Pancreas (tissue), 10 donors: ENCODE measurements around the gene SNRPA. TPM values are rescaled to one million over a fixed set of nuclear protein-coding genes. Genes with fewer than 3 reads are reported as not detected.

Experiments used
- ATAC-seq, 4 donors: fragments of 200-7000 bp; cut with Tn5 transposase; one replicate each; pipeline versions ENCODE4 v1.8.0 to v1.9.1; 2020; ENCODE audit warnings: mild to moderate bottlenecking in 4 of 4, moderate library complexity in 4 of 4
- DNase-seq, 6 donors: peaks; one replicate each; pipeline ENCODE4 v3.0.0-alpha.2; 2020
- FAIRE-seq: peaks from 2 replicates; lab custom pipeline; 2012; peaks lifted over from hg19 to GRCh38; lab: Jason Lieb, UNC
- H3K27ac ChIP-seq, 4 donors: fragments of 200-600 bp; sonication (generic); 1 replicate in 3 of 4; 2 replicates in 1 of 4; pipeline versions ENCODE4 v1.5.0 to v1.8.0; 2020
- H3K27me3 ChIP-seq, 4 donors: fragments of 200-600 bp; one replicate each; pipeline ENCODE4 v1.8.0; 2021
- H3K36me3 ChIP-seq, 3 donors: fragments of 200-600 bp; sonication (generic) in 1 of 3; one replicate each; pipeline versions ENCODE4 v1.5.0 to v1.8.0; 2020 to 2021
- H3K4me1 ChIP-seq, 3 donors: fragments of 200-600 bp; one replicate each; pipeline ENCODE4 v1.8.0; 2021
- H3K4me3 ChIP-seq, 4 donors: fragments of 200-600 bp; sonication (generic) in 2 of 4; one replicate each; pipeline versions ENCODE4 v1.5.0 to v1.8.0; 2020 to 2021
- H3K9me3 ChIP-seq, 4 donors: fragments of 200-600 bp; one replicate each; pipeline ENCODE4 v1.8.0; 2021
- CTCF ChIP-seq, 4 donors: fragments of 200-600 bp; sonication (generic) in 3 of 4; IDR thresholded peaks; one replicate each; pipeline versions ENCODE4 v1.5.0 to v1.8.0; 2021; ENCODE audit warnings: antibody characterized with exemption in 4 of 4
- WGBS, 2 donors: extraction: QIAGEN DNeasy Blood & Tissue Kit; methylation state at CpG; one replicate each; pipeline ENCODE4 v1.1.7; 2013; 5-methylcytosine and 5-hydroxymethylcytosine counted together
- intact Hi-C, 3 donors: fragments of 100-400 bp; cut with DNase I; formaldehyde crosslinking; loops; one replicate each; pipeline versions ENCODE4 v1.11.1 to v1.14.2; 2022
- polyA plus RNA-seq, 2 donors: library from polyadenylated mRNA; stranded (reverse); fragments of 200-250 nt; gene quantifications; one replicate each; pipeline ENCODE4 v1.2.3, GENCODE V29; 2013
- total RNA-seq, 6 donors: library from RNA; stranded (reverse); fragmentation: NEBNext Ultra II Directional in 4 of 6; extraction: Animal tissue kit (Norgen Biotek cat#: 25700) in 4 of 6; gene quantifications; one replicate each; pipeline versions ENCODE4 v1.2.1 to v1.2.4, GENCODE V29; 2021 to 2023
- donor health status: healthy with polysubstance abuse.
- donor health status: DM: no; HTN: no; CAD: no; lungs with moderate emphysema.
- donor health status: DM: no; HTN: no; CAD: no.
- donor health status: control.
- donor health status: control.
- donor health status: Bipolar disorder and iron deficiency.
- donor health status: DM: yes; HTN: yes; CAD: no.
- donor health status: DM: no; HTN: no; CAD: no.
- donor health status: DM: no; HTN: no; CAD: no.
- donor health status: DM: yes; HTN: yes; CAD: no.

Gene SNRPA
- total RNA-seq = 10 to 100 TPM; 18.9 to 33.0 (median 23.7) TPM
- 10 to 100 TPM; 28.0 to 32.0 TPM for polyA plus RNA-seq

GRCh38 chr19:40750874-40751537 is at the start of gene SNRPA:
TSS of gene SNRPA (plus strand) at chr19:40751203. CDS start at chr19:40751409, 206 bp downstream.
- peak; percentile 92 to 98 (median 96) for DNase-seq
- 0% methylated on average over 46 of the region's 46 CpGs for WGBS, 2 donors
- Histone ChIP-seq H3K9me3 (no peaks in the 10 kb centered on the region), H3K27me3 (no peaks in the 10 kb centered on the region), H3K4me3 (peak within 1 kb of the TSS; percentile 37 to 80 (median 55)), H3K27ac (peak within 1 kb of the TSS; percentile 80 to 92 (median 90)), H3K4me1 (peaks cover 0 to 36% (median 7%) of the 10 kb centered on the region in 3 donors), H3K36me3 (peaks cover 0 to 4% (median 0%) of the 10 kb centered on the region in 3 donors)
- FAIRE-seq = no peak
- intact Hi-C loops = no loop called here
- no peak for TF ChIP-seq CTCF (IDR thresholded peaks at IDR 0.05)
- ATAC-seq = peak; percentile 84 to 90 (median 86)

GRCh38 chr19:40701758-40702157 is 49.2 kb upstream of the SNRPA start:
- peaks cover 4 to 14% (median 4%) of the 10 kb centered on the region in 3 donors for H3K36me3 ChIP-seq
- DNase-seq (no peak), ATAC-seq (no peak), FAIRE-seq (no peak)
- 93 to 96% methylated on average over 6 of the region's 6 CpGs for WGBS, 2 donors
- H3K9me3 ChIP-seq = no peaks in the 10 kb centered on the region
- intact Hi-C loops = no loop called here
- H3K4me1 ChIP-seq = no peaks in the 10 kb centered on the region
- no peak for TF ChIP-seq CTCF (IDR thresholded peaks at IDR 0.05)
- no peak overlapping the region for H3K27ac ChIP-seq
- no peaks in the 10 kb centered on the region for H3K27me3 ChIP-seq
- H3K4me3 ChIP-seq = no peak overlapping the region

- H3K27me3 ChIP-seq = no peaks in the 10 kb centered on the region
- no peaks in the 10 kb centered on the region for H3K4me1 ChIP-seq
- FAIRE-seq (no peak), ATAC-seq (peak in 3 of 4 donors; percentile 81 to 82 (median 82)), DNase-seq (no peak)
- intact Hi-C loops = no loop called here
- H3K9me3 ChIP-seq = no peaks in the 10 kb centered on the region
- no peak overlapping the region for H3K27ac ChIP-seq
- 69 to 79% methylated on average over 18 of the region's 18 CpGs for WGBS, 2 donors
- H3K36me3 ChIP-seq = peaks cover 4 to 14% (median 4%) of the 10 kb centered on the region in 3 donors
- H3K4me3 ChIP-seq = no peak overlapping the region
- no peak for TF ChIP-seq CTCF (IDR thresholded peaks at IDR 0.05)
Measured at GRCh38 chr19:40702337-40703012, 48.5 kb upstream of the SNRPA start.

GRCh38 chr19:40703029-40703755 is 47.8 kb upstream of the SNRPA start:
- Histone ChIP-seq H3K4me3 (no peak overlapping the region), H3K9me3 (no peaks in the 10 kb centered on the region), H3K27me3 (no peaks in the 10 kb centered on the region), H3K4me1 (no peaks in the 10 kb centered on the region), H3K27ac (no peak overlapping the region), H3K36me3 (peaks cover 4 to 14% (median 4%) of the 10 kb centered on the region in 3 donors)
- intact Hi-C loops = no loop called here
- ATAC-seq (peak in 2 of 4 donors; percentile 6 to 25), FAIRE-seq (no peak), DNase-seq (no peak)
- no peak for TF ChIP-seq CTCF (IDR thresholded peaks at IDR 0.05)
- 90 to 94% methylated on average over 22 to 24 of the region's 24 CpGs for WGBS, 2 donors
